Osteoblast (primary cell): ENCODE data around the gene SCARF1. TPM values are rescaled to one million over a fixed set of nuclear protein-coding genes. Genes with fewer than 3 reads are reported as not detected.

Source experiments
- DNase-seq: peaks from one replicate; pipeline ENCODE4 v3.0.0; 2011; ENCODE audit warnings: low spot score, mixed read lengths; ENCODE audit not compliant: insufficient read length; ENCODE audit errors: missing footprints
- H2AFZ ChIP-seq: 2 replicates; pipeline ENCODE4 v1.6.0; 2011; ENCODE audit warnings: mild to moderate bottlenecking, low read length
- H3K27ac ChIP-seq: 2 replicates; pipeline ENCODE4 v1.5.1; 2011; ENCODE audit warnings: mild to moderate bottlenecking, low read depth, low read length, moderate library complexity
- H3K27me3 ChIP-seq: 2 replicates; pipeline ENCODE4 v1.6.0; 2012; ENCODE audit warnings: mild to moderate bottlenecking, control low read depth, inconsistent platforms, low read length, moderate library complexity; ENCODE audit not compliant: insufficient read depth
- H3K36me3 ChIP-seq: 2 replicates; pipeline ENCODE4 v1.5.1; 2011; ENCODE audit warnings: mild to moderate bottlenecking, low read length, control low read depth, moderate library complexity; ENCODE audit not compliant: insufficient read depth
- H3K4me1 ChIP-seq: 2 replicates; pipeline ENCODE4 v1.5.1; 2011; ENCODE audit warnings: mild to moderate bottlenecking, low read length, control low read depth, moderate library complexity; ENCODE audit not compliant: insufficient read depth
- H3K4me2 ChIP-seq: 2 replicates; pipeline ENCODE4 v1.6.0; 2011; ENCODE audit warnings: mild to moderate bottlenecking, low read length; ENCODE audit not compliant: insufficient read depth
- H3K4me3 ChIP-seq: fragments of 200-600 bp; sonication (generic); 3 replicates; pipeline ENCODE4 v1.5.1; 2012; ENCODE audit warnings: mild to moderate bottlenecking, low read length, inconsistent platforms; ENCODE audit not compliant: insufficient read depth
- H3K79me2 ChIP-seq: 2 replicates; pipeline ENCODE4 v1.6.0; 2012; ENCODE audit warnings: mild to moderate bottlenecking, low read length, control low read depth, inconsistent platforms; ENCODE audit not compliant: insufficient read depth
- H3K9me3 ChIP-seq: 2 replicates; pipeline ENCODE4 v1.5.1; 2011; ENCODE audit warnings: low read depth, low read length, control low read depth
- H4K20me1 ChIP-seq: 2 replicates; pipeline ENCODE4 v1.6.0; 2012; ENCODE audit warnings: mild to moderate bottlenecking, low read length, control low read depth; ENCODE audit not compliant: insufficient read depth
- CTCF ChIP-seq: IDR thresholded peaks from 2 replicates; pipeline ENCODE4 v1.5.1; 2011; ENCODE audit warnings: mild to moderate bottlenecking, low read depth, low read length, moderate library complexity; ENCODE audit errors: extremely low read depth
- total RNA-seq: library from RNA; depleted of rRNA; stranded (reverse); fragments of >200 nt; gene quantifications from 2 replicates; pipeline ENCODE4 v1.2.3, GENCODE V29; 2012

SCARF1 gene
- total RNA-seq, 1 donor: 1.4 TPM

- Histone ChIP-seq H3K4me2 (peak overlapping the region; percentile 98), H4K20me1 (peaks cover 26% of the 10 kb centered on the region), H3K27ac (no peak overlapping the region), H3K36me3 (peaks cover 5% of the 10 kb centered on the region), H3K4me1 (peaks cover 19% of the 10 kb centered on the region), H3K4me3 (peak overlapping the region; percentile 96), H3K27me3 (no peaks in the 10 kb centered on the region), H3K79me2 (peaks cover 3% of the 10 kb centered on the region), H2AFZ (peak overlapping the region; percentile 86), H3K9me3 (no peaks in the 10 kb centered on the region)
- no peak for TF ChIP-seq CTCF
- DNase-seq: peak; percentile 59
Observed at GRCh38 chr17:1627182-1627981, 18.1 kb downstream of the SCARF1 start.

DNA sequence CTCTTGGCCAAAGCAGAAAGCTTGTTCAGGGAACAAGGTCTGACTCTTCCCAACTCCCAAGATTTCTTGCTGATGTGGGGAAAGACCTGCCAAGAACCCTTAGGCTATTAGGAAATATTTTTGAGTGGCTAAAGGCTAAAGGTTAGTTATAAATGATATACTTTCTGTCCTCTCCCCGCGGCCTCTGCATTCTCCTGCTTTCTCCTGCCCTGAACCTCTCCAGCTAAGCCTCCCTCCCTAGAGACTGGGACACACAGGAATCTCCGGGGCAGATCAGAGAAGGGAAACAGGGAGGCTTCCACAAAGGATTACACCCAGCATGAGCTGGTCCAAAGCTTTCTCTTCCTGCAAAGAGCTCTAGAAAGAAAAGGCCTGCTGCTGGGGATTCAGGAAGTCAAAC is 19.2 kb downstream of the SCARF1 start:
- Histone ChIP-seq H3K4me3 (no peak overlapping the region), H3K4me1 (peaks cover 19% of the 10 kb centered on the region), H2AFZ (no peak overlapping the region), H3K4me2 (peak overlapping the region; percentile 98), H3K36me3 (peaks cover 5% of the 10 kb centered on the region), H4K20me1 (peaks cover 26% of the 10 kb centered on the region), H3K27me3 (no peaks in the 10 kb centered on the region), H3K79me2 (peaks cover 3% of the 10 kb centered on the region), H3K9me3 (no peaks in the 10 kb centered on the region), H3K27ac (no peak overlapping the region)
- TF ChIP-seq CTCF: no peak
- peak; percentile 83 for DNase-seq

GRCh38 chr17:1625581-1625980 is 20.0 kb downstream of the SCARF1 start:
- no peak overlapping the region for H3K4me2 ChIP-seq
- peaks cover 3% of the 10 kb centered on the region for H3K79me2 ChIP-seq
- H3K36me3 ChIP-seq: peaks cover 5% of the 10 kb centered on the region
- H3K9me3 ChIP-seq: no peaks in the 10 kb centered on the region
- H3K27me3 ChIP-seq: no peaks in the 10 kb centered on the region
- H4K20me1 ChIP-seq: peaks cover 26% of the 10 kb centered on the region
- no peak overlapping the region for H3K4me3 ChIP-seq
- H3K4me1 ChIP-seq: peaks cover 19% of the 10 kb centered on the region
- DNase-seq: peak; percentile 35
- H3K27ac ChIP-seq: no peak overlapping the region
- no peak for TF ChIP-seq CTCF
- H2AFZ ChIP-seq: no peak overlapping the region

GRCh38 chr17:1625053-1625452 is 20.5 kb downstream of the SCARF1 start:
- peak; percentile 31 for DNase-seq
- no peak overlapping the region for H3K4me2 ChIP-seq
- H4K20me1 ChIP-seq: peaks cover 26% of the 10 kb centered on the region
- no peak for TF ChIP-seq CTCF
- no peaks in the 10 kb centered on the region for H3K27me3 ChIP-seq
- H3K79me2 ChIP-seq: peaks cover 3% of the 10 kb centered on the region
- peaks cover 5% of the 10 kb centered on the region for H3K36me3 ChIP-seq
- H3K4me3 ChIP-seq: no peak overlapping the region
- H3K4me1 ChIP-seq: peaks cover 17% of the 10 kb centered on the region
- no peaks in the 10 kb centered on the region for H3K9me3 ChIP-seq
- H3K27ac ChIP-seq: no peak overlapping the region
- H2AFZ ChIP-seq: no peak overlapping the region
